HG02642 (cell line): Measurements from ENCODE around the gene XRCC4.

Experiments used
- ATAC-seq: cut with Tn5 transposase; IDR thresholded peaks from one replicate; pipeline ENCODE4 v1.9.1; 2021; ENCODE audit warnings: mild to moderate bottlenecking; ENCODE audit not compliant: unreplicated experiment, poor library complexity

XRCC4 gene

GRCh38 chr5:83169571-83170337 lies 92.4 kb downstream of the XRCC4 start:
- no peak for ATAC-seq

- ATAC-seq, result no peak
Observed at GRCh38 chr5:83172011-83172410, 94.7 kb downstream of the XRCC4 start.

- no peak for ATAC-seq
Observed at GRCh38 chr5:83172655-83173054, 95.3 kb downstream of the XRCC4 start.

DNA sequence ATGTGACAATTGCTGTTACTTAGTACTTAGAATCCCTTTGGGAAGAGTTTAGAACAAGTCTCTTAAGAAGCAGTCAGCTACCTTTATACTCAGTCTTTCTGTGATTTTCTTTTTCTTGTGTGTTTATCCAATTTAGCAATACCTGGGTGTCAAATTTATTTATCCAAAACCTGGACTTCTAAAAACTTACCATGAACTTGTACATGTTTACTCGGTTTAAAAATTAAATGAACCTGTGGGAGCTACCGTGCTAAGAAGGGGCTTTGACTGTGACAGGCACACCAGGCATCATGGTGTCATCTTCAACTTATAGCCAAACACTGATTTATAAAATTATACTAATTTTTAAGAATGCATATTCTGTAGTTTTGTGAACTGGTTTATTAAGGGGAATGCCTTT lies 96.5 kb downstream of the XRCC4 start:
- no peak for ATAC-seq

- no peak for ATAC-seq
Observed at GRCh38 chr5:83177803-83178202, 100.5 kb downstream of the XRCC4 start.

- ATAC-seq, result no peak
Observed at GRCh38 chr5:83179966-83180365, 102.6 kb downstream of the XRCC4 start.

DNA sequence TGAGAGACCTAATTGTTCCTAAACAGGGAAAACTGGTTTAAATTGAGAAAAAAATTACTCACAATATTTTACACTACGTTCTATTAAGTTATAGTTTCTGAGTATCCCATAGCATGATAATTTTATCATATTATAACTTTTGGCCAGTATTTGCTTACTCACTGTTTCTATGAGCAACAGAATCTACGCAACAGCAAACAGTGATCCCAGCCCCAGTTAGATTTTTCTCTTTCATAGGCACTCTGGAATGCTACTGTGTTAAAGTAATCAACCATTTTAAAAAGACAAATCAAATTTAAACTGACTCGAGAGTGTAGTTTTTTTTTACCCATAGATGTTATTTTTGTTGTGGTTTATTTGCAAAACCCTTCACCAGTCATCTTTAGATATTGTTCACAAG lies 107.2 kb downstream of the XRCC4 start:
- ATAC-seq, result no peak

DNA sequence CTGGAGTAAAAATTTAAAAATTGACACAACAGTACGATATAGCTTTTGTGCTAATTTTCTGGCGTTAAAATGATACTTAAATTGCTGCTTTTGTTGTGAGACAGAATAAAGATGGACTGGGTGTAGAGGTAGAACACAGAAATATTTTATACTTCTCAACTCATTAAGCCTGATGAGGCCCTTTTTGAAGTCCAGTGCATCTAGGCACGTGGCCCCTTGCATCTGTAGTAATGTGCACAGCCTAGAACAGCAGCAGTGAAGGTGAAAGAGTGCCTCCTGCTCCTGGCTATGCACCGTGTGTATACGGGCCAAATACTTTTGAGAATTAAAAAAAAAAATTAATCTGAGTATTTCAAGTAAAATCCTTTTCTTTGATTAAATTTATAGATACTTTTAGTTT lies 115.6 kb downstream of the XRCC4 start:
- no peak for ATAC-seq

GRCh38 chr5:83197326-83197967 lies 120.1 kb downstream of the XRCC4 start:
- ATAC-seq, result no peak

DNA sequence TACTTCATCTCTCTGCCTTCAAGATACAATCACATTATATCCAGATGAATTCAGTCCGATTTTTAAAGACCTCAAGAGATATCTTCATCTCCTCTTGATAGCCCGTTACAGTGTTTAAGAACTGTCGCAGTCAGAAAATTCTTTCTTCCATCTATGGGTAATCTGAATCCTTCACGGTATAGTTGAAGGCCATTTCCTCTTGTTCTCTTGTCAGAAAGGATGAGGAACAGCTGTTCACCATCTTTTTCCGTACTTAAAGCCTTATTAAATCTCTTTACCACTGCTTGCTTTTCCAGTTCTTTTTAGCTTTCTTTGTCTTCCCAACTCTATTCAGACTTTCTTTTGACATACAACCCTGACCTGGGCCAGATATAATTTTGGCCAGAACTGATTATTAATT lies 121.8 kb downstream of the XRCC4 start:
- ATAC-seq, result no peak

DNA sequence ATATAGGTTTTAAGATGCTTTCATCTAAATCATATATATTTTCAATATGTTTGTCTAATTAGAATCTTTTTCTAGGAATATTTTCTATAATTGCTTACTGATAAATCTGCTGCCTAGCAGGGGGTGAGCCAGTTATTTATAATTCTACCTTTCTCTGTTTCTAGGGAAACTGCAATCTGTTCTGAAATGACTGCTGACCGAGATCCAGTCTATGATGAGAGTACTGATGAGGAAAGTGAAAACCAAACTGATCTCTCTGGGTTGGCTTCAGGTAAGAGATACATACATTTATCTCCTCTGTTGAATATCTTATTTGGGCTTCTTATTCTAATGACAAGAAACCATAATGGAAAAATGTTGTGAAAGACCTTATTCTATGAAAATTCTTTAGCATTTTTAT lies 127.3 kb downstream of the XRCC4 start:
- peak; percentile 53 for ATAC-seq

- ATAC-seq, result no peak
Observed at GRCh38 chr5:83209963-83210362, 132.6 kb downstream of the XRCC4 start.

GRCh38 chr5:83219077-83219476 lies 141.7 kb downstream of the XRCC4 start:
- ATAC-seq, result no peak

GRCh38 chr5:83219495-83219894 lies 142.1 kb downstream of the XRCC4 start:
- ATAC-seq, result no peak

DNA sequence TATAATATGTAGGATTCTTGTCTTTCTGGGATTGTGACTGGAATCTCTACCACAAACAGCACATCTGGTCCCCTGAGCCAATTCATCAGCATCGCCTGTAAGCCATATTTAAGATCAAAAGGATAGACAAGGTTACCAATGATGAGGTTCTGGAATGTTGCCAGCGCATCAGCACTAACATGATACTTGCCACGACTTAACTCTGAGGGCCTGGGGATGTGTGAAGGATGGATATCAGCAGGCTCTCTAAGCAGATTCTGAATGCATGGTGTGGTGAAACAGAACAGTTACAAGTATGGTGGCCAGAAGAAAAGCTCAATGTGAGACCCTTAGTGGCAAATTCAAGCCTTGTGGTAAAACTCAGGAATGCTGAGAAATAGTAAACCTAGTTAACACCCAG lies 143.0 kb downstream of the XRCC4 start:
- ATAC-seq, result no peak

- no peak for ATAC-seq
Observed at GRCh38 chr5:83222906-83223305, 145.6 kb downstream of the XRCC4 start.

DNA sequence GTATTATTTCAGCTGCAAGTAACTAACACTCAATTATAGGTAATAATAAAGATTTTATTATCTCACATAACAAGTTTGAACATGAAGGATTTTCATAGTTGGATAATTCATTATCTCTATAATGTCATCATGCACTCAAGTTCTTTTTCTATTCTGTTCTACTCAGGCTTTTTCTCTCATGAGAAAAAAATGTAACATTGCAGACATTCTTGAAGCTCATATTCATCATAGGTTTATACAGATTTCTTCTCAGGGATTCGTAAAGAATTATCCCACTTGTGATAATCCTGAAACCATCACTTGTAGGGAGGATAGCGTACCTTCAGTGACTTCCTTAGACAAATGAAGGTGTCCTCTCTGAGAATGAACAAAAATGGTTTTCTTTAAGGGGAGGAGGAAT lies 150.3 kb downstream of the XRCC4 start:
- no peak for ATAC-seq

DNA sequence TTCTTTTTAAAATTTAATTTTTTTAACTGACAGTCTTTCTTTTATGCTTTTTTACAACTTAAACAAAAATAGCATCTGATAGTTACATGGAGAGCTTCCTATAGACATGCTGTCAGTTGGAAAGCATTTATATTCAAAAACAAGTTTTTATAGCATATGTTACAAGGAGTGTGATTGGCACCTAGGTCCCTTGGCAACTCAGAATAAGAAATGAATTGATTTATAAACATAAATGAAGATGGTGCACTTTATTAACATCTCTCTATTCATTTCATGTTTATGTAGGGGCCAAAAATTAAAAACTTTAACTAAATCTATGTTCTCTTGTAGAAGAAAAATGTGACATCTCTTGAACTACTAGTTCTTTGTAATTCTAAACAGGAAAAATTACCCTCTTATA lies 153.2 kb downstream of the XRCC4 start:
- ATAC-seq, result no peak

DNA sequence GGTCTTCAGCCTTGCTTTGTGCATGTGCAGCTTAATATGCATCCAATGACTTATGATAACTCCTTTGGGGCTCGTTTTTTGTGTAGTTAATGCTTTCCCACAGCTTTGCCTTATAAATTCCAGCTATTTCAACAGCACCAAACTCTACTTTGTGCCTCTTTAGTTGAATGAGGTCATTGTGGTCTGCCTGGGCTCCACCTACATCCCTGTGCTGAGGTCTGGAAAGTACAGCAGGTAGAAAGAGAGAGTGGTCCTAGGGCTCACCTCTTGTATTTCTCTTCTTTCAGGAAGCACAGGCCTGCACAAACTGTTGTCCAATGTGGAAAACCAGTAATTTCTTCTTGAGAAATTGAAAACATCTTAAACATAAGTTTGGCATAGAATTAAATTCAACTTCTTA lies 167.2 kb downstream of the XRCC4 start:
- no peak for ATAC-seq

- ATAC-seq, result no peak
Observed at GRCh38 chr5:83245037-83245436, 167.7 kb downstream of the XRCC4 start.

DNA sequence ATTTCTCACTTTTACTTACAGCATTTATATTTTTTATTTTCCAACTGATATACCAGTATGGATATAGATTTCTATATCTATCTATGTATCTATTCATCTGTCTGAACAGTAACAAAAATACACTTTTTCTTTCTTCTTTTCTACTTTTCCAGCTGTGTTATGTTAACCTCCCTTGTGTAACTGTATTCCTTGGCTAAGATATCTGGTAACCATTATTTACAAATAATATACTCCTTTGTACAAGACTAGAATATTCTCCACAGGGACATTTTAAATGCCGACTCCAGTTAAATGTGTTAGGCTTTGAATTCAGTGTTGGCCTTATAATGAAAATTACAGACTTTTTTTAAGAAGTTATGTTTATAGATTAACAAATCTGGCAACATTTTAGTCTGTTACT lies 168.7 kb downstream of the XRCC4 start:
- ATAC-seq, result no peak

- ATAC-seq, result no peak
Observed at GRCh38 chr5:83249156-83249555, 171.8 kb downstream of the XRCC4 start.
